HT-29 (cell line): ENCODE results near the gene LAMA2. TPM values are rescaled to one million over a fixed set of nuclear protein-coding genes. Genes with fewer than 3 reads are reported as not detected.

Source experiments
- DNase-seq: peaks from one replicate; pipeline ENCODE4 v3.0.0-alpha.2; 2015; ENCODE audit warnings: low spot score
- total RNA-seq: library from RNA; depleted of rRNA; stranded (reverse); fragments of >200 nt; shearing (Covaris generic); gene quantifications from 2 replicates; pipeline ENCODE4 v1.2.3, GENCODE V29; 2014

LAMA2 gene
- total RNA-seq, 1 experiment from 2014 or later, result 0.08 TPM

DNA sequence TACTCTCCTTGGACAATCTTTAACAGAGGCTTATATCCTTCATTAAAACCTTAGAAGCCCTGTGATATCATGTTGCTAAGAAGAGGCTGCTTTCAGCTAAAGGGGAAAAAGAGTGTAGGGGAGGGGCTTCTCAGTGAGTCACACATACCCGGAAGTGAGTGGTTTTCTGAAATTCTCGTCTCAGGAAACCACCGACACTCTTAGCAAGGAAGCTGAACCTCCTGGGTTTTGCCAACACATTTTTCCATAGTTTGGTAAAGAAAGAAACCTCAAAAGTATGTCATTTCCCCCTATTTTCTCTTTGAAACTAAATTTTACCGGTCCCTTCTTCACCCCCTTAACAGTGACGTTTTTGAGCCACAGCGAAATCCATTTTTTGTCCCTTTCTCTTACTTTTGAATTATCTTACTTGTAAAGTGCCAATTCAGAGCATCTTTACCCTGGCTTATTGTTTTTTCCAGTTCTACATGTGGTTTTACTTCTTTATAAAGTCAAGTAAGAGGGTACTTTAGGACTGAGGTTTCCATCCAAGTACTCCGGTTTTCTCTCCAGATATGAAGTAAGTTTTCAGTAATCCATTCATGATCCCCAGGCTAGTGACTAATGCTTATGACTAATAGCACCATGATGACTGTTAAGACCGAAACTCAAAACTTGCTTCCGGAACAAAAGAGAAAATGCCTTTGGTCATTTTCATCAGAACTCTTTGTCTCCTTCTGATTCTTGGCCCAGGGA, 607.8 kb downstream of the LAMA2 start:
- peak; percentile 81 for DNase-seq

- DNase-seq, result no peak
Measured at GRCh38 chr6:129491436-129491835, 608.5 kb downstream of the LAMA2 start.

GRCh38 chr6:129492260-129492659, 609.3 kb downstream of the LAMA2 start:
- no peak for DNase-seq

DNA sequence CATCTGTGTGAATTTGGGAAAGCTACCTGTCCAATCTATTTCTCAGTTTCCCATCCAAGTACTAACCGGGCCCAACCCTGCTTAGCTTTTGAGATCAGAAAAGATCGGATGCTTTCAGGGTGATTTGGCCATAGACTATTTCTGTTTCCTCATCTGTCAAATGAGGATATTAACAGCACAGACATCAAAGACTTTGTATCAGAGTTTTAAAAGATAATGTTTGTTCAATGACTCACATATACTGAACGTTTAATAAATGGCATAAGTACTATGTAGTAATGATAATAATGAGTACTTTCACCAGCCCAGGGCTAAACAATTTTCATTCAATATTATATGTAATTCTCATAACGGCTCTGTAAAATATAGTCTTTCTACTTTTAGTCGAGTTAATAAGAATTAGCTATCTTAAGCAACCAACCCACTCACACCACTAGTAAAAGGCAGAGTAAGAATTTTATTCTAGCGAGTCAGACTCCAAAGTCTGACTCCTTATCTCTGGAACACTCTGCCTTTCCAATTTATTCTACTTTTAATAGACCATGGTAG, 610.5 kb downstream of the LAMA2 start:
- DNase-seq, result peak; percentile 79

DNA sequence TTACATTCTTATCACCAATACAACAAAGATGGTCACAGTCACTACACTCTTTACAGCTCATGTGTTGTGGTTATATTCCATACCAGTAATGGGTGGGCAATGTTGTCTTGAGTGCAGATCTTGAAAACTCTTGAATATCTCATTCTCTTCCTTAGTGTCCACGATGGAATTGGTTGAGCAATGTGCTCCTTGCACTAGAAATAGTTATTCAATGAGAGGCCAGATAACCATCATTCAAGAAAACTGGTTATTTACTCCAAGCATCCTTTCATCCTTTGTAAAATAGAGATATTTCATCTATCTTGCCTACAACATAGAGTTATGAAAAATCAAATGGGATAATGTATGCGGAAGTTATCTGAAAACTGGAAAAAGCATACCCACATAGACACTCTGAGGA, 611.2 kb downstream of the LAMA2 start:
- no peak for DNase-seq

- DNase-seq, result no peak
Measured at GRCh38 chr6:129494586-129494985, 611.6 kb downstream of the LAMA2 start.

GRCh38 chr6:129495652-129496051, 612.7 kb downstream of the LAMA2 start:
- DNase-seq, result no peak

DNA sequence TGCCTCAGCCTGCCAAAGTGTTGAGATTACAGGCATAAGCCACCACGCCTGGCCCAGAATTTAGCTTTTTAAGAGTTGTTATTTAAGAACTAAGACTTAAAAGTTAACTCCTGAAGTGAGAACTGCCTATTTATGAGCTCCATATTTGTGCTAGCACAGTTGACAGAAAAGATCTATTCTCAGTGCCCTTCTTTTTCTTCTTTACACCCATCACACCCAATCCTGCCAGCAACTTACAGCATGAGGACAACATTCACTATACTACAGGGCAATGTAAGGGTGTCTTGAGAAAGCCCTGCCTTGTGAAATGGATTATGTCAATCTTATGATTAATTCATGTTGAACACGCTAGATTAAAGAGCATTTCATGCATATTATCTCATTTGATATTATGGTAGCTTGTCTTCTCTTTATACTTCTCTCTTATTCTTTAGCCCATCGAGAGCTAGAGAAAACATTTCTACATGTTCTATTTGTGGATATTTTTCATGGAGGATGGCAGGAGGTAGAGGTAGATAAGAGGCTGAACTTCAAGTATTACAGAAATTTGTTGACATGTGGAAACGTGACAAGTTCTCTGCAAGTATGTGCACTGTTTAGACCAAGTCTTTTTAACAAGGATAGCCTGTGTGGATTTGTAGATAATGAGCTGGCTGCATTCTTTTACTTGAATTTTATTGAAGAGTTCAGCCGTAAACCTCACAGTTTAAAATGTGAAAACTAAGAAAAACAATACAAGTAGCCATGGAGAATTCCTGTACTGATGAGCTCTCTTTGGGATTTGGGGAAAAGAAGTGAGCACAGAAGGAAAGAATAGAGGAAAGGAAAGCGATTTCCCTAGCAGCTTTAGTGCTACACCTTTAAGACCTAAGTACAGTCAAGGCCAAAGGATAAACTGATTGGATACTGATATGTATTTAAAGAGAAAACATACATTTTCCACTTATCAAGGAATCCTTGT, 614.8 kb downstream of the LAMA2 start:
- DNase-seq, result peak; percentile 71

- peak; percentile 78 for DNase-seq
Measured at GRCh38 chr6:129498541-129498940, 615.6 kb downstream of the LAMA2 start.

DNA sequence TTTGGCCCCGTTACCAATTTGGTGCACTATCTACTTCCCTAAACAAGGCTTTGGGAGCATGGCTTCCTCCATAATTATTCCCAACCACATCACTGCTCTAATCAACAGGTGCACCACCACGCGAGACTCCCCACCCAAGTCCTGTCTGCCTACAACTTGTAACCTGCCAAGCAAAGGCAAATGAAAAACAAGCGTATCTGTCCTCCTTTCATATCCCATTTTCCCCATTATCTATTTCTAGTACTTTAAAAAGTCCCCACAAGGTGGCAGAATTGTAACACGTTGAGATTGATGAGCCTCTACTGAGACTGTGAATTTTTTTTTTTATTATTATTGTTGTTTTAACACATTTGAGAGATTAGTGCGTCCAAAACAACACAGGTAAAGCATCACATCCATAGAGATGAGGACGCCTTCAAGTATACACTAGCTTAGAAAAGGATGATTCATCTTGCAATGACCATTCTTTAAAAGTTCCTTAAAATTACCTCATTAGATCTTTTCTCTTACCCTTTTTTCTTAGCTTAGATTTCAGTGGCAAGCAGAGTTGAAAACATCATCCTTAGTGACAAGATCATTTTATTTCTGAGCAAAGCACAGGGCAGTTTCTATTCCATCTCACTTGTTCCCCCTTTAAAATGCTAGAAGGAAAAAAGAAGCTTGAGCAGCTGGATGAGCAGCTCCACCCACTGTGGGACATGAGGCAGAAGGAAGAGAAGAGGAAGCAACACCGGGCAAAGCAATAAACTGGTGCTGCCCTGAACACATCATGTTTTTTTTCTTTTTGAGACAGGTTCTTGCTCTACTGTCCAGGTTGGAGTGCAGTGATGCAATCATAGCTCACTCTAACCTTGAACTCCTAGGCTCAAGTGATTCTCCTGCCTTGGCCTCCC, 616.3 kb downstream of the LAMA2 start:
- DNase-seq, result peak; percentile 94

DNA sequence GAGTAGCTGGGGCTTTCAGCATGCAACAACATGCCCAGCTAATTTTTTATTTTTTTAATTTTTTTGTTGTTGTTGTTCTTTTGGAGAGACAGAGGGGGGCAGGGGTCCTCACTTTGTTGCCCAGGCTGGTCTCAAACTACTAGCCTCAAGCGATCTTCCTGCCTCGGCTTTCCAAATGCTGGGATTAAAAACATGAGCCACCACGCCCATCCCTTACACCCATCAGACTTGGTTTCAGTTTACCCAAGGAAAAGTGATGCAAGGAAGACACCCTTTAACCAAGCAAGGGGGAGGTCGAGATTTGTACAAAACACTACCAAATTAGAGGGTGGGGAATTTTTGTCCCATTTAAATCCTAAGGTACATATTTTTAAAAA, 616.9 kb downstream of the LAMA2 start:
- DNase-seq, result no peak

- DNase-seq, result peak; percentile 83
Measured at GRCh38 chr6:129500958-129501739, 618.2 kb downstream of the LAMA2 start.

DNA sequence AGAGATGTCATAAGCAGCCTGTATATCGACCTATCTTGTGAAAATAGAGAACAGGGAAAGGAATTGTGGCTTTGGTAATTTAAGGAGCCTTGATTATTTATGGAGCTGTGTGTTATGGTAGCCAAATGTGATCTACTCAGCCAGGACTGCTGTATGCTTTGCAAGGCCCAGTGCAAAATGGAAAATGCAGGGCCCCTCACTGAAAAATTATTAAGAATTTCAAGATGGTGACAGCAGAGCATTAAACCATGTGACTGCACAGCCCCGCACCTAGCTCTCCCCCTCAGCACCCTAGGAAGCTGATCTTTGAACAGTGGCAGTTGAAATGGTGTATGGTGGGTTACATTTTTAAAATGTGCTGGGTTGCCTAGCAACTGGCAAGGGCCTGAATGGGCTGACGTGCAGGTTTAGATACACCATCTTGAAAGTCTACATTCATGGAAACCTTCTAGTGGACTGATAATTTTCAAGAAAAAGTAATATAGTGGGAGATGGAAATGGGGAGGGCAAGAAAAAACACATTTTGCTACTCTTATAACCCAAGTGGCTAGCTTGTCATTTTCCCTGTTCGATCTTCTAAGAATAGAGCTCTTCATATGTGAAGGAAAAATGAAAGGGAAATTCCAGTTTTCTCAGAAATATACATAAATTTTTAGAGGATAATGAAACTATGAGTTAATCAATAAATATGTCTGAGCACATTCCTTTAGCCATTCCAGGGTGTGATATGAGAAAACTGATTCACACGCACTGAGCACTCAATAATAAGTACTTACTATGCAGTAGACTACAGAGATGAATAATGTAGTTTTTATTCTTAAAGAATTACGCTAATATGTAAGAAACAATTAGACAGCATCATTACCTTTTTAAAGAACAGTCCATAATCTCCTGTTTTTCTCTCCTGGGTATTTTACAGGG, 619.1 kb downstream of the LAMA2 start:
- DNase-seq, result no peak

- DNase-seq, result no peak
Measured at GRCh38 chr6:129504456-129504855, 621.5 kb downstream of the LAMA2 start.

- DNase-seq, result peak; percentile 49
Measured at GRCh38 chr6:129507059-129507807, 624.3 kb downstream of the LAMA2 start.

GRCh38 chr6:129507846-129508245, 624.9 kb downstream of the LAMA2 start:
- DNase-seq, result no peak

DNA sequence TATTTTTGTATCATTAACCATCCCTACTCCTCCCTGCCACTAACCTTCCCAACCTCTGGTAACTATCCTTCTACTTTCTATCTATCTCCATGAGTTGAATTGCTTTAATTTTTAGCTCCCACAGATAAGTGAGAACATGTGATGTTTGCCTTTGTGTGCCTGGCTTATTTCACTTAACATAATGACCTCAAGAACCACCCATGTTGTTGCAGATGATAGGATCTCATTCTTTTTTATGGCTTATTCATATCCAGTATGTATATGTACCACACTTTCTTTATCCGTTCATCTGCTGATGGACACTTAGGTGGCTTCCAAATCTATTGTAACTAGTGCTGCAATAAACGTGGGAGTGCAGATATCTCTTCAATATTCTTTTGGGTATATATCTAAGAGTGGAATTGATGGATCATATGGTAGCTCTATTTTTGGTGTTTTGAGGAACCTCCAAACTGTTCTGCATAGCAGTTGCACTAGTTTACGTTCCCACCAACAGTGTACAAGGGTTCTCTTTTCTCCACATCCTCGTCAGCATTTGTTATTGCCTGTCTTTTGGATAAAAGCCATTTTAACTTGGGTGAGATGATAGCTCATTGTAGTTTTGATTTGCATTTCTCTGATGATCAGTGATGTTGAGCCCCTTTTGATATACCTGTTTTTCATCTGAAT, 625.7 kb downstream of the LAMA2 start:
- no peak for DNase-seq

DNA sequence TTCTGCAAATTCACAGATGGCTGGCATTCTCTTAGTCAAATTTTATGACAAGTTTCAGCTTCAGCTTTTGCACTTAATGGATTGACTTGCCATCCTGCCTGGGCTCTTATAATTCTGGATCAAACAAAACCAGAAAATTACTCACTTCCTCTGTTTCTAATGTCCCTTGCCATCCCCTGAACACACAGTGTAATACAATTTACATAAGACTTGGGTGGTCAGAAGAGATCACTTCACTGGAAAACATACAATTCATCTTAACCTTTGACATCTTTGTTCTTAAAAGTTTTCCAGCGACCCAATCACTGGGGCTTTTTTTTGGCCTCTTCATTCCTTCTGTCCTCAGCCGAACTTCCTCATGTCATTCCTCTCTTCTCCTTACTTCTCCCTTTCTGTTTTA, 628.0 kb downstream of the LAMA2 start:
- DNase-seq, result no peak
